GM18526 (cell line): Measurements from ENCODE around the gene MIDN.

Experiments used
- POLR2A ChIP-seq: IDR thresholded peaks from 3 replicates; pipeline ENCODE4 v1.6.1; 2011; ENCODE audit not compliant: insufficient read length; ENCODE audit errors: extremely low read depth

Gene MIDN

DNA sequence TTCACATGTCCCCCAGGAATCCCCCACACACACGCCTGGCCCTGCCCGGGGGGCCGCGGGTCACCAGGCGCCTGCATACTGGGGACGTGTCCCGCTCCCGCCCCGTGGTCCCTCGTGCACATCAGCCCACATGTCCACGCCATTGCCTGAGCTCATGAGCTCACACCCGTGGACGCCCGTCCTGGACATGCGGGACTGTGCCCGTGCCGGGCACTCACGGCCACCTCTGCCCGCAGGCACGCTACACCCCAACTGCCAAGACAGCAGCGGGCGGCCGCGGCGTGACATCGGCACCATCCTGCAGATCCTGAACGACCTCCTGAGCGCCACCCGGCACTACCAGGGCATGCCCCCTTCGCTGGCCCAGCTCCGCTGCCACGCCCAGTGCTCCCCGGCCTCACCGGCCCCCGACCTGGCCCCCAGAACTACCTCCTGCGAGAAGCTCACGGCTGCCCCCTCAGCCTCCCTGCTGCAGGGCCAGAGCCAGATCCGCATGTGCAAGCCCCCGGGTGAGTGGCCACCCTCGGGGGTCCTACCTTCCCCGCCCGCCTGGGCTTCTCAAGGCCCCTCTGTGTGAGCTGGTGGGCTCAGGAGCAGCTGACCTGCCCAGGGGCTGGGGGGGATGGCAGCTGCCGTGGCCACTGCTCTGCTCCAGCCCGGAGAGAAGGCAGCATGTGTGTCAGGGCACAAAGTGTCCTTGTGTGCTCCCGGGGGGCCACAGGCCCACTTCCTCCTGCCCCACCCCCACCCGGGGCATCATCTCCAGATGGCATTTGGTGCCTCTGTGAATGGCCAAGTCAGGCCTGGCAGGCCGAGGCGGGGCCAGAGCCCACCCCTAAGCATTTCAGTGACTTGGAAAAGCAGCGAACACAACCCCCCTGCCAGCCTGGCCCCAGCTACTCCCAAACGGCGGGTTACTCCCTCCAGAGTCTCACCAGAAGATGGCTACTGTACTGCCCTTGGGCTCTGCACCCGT, 7.1 kb downstream of the MIDN start:
- TF ChIP-seq POLR2A: peak; percentile 11

DNA sequence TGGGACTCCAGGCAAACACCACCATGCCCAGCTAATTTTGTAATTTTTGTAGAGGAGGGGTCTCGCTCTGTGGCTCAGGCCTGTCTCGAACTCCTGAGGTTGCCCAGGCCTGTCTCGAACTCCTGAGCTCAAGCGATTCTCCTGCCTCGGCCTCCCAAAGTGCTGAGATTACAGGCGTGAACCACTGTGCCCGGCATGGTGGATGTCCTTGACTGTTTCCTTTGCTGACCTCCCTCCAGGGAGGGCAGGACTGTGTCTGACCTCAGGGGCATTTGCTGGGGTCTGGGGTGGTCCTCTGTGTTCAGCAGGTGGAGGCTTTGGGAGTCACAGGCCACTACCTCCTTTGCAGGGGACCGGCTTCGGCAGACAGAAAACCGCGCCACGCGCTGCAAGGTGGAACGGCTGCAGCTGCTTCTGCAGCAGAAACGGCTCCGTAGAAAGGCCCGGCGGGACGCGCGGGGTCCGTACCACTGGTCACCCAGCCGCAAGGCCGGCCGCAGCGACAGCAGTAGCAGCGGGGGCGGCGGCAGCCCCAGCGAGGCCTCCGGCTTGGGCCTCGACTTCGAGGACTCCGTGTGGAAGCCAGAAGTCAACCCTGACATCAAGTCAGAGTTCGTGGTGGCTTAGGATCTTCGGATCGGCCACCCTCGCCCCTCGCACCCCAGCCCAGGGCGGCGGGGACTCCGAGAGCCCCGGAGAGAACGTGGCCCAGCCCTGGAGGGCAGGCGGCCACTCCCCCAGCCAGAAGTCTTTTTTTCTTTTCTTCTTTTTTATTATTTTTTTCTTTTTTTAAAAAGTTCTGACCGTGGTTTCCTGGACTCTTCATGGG, 8.5 kb downstream of the MIDN start:
- TF ChIP-seq POLR2A: no peak

DNA sequence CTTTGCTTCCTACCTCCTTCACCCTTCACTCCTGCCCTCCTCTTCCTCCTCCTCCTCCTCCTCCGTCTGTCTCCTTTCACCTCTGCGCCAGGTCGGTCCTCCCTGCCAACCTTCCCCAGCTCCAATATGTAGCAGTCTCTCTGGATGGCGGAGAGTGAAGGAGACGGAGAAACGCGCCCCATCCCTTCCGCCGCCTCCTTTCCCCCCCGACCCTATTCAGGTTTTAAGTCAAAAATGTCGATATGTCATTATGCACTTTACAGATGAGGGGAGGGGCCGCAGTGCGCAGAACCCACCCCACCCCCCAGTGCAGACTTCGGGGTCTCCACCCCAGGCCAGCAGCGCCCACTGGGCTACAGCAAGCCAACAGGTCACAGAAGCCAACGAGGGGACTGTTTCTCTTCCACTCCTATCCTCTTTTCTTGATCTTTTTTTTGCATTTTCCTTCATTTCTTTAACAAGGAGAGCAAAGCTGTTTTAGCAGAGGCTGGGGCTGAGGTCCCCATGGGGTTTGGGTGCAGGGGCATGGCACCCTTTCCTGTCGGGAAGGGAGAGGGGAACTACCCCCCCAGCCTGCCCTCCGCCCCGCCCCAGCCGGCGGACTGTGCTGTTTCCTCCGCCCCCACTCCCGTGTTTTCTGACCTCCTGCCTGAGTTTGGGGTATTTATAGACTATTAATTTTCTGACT, 9.2 kb downstream of the MIDN start:
- no peak for TF ChIP-seq POLR2A

GRCh38 chr19:1258163-1258492, 9.7 kb downstream of the MIDN start:
- TF ChIP-seq POLR2A: no peak

DNA sequence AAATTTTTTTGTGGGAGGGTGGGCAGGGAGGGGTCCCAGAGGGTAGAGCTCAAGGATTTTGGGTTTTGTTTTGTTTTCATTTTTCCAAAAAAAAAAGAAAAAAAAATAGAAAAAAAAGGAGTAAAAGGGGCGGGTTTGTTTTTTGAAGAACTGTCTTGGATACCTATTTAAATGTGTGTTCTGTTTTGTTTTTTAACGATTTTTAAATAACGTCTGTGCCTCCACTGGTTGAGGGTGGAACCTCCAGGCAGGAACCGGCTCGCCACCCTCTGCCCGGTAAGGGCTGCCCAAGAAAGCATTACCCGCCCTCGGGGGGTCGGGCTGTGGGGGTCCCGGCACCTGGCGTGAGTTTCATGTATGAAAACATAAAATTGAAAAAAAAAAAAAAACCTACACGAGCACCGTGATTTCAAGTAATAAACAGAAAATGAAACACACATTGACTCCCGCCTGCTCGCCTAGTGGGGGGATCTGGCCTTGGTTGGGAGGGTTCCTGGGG, 10.4 kb downstream of the MIDN start:
- no peak for TF ChIP-seq POLR2A

GRCh38 chr19:1259206-1259875, 11.0 kb downstream of the MIDN start:
- TF ChIP-seq POLR2A: peak; percentile 87

GRCh38 chr19:1259876-1260748, 11.7 kb downstream of the MIDN start:
- TF ChIP-seq POLR2A: peak; percentile 18

- peak; percentile 43 for TF ChIP-seq POLR2A
Measured at GRCh38 chr19:1260749-1261537, 12.6 kb downstream of the MIDN start.

DNA sequence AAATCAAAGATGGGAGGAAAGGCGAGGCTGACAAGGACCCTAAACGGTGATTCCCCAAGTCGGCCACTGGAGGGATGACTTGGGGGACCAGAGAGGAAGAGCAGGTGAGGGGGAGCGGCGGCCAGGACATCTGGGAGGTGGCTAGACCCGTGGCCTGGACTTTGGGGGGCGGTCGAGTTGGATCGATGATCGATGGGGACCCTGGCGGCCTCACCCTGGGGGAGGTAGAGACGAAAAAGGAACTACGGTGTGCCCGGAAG, 13.1 kb downstream of the MIDN start:
- no peak for TF ChIP-seq POLR2A

GRCh38 chr19:1261798-1262622, 13.6 kb downstream of the MIDN start:
- peak; percentile 15 for TF ChIP-seq POLR2A

GRCh38 chr19:1262623-1263123, 14.3 kb downstream of the MIDN start:
- no peak for TF ChIP-seq POLR2A

GRCh38 chr19:1263188-1263587, 14.8 kb downstream of the MIDN start:
- no peak for TF ChIP-seq POLR2A
